GM19438 (cell line): ENCODE data around the gene RIMBP2.

Experiments
- ATAC-seq: cut with Tn5 transposase; IDR thresholded peaks from one replicate; pipeline ENCODE4 v1.9.1; 2021; ENCODE audit warnings: low read depth; ENCODE audit not compliant: unreplicated experiment

The RIMBP2 gene

DNA sequence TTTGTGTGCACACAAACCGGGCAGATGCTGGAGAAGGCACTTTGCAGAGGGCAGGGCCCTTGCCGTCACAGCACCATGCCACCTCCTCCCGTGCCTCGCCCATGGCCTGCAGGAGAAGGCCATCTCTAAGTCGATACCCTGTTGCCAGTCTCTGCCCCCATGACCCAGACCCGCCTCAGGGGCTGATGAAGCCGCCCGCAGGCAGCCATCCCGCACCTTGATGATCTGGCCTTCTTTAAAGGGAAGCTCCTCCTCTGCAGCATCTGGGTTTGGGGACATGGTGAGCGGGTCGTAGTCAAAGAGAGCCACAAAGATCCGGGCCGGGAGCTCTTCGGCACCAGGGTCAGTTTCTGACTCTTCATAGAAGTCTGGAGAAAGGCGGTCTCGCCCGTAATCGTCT, 302.2 kb downstream of the RIMBP2 start:
- ATAC-seq, result no peak

GRCh38 chr12:130412384-130412783, 303.7 kb downstream of the RIMBP2 start:
- ATAC-seq, result no peak

GRCh38 chr12:130405332-130405731, 310.8 kb downstream of the RIMBP2 start:
- ATAC-seq, result no peak

- no peak for ATAC-seq
These were observed 314.4 kb downstream of the RIMBP2 start for GRCh38 chr12:130401703-130402102.

- no peak for ATAC-seq
These were observed 317.8 kb downstream of the RIMBP2 start for GRCh38 chr12:130398100-130398848.

DNA sequence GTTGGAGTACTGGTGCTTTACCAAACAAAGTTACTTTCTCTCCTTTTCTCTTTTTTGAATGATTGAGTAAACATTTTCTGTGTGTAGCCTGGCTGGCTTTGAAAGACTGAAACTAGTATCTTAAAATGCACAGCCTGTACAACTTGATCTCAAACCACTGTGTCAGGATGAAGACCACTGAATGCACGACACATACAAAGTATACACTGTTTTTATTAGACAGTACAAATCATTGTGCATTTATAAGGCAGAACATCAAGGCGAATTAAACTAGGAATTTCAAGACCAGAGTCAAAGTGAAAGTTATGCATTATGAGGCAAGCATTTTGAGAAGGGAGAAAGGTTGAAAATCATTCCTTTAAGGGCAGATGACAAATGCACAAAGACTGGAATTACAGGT, 319.4 kb downstream of the RIMBP2 start:
- ATAC-seq, result no peak

GRCh38 chr12:130394906-130395305, 321.2 kb downstream of the RIMBP2 start:
- ATAC-seq, result no peak

DNA sequence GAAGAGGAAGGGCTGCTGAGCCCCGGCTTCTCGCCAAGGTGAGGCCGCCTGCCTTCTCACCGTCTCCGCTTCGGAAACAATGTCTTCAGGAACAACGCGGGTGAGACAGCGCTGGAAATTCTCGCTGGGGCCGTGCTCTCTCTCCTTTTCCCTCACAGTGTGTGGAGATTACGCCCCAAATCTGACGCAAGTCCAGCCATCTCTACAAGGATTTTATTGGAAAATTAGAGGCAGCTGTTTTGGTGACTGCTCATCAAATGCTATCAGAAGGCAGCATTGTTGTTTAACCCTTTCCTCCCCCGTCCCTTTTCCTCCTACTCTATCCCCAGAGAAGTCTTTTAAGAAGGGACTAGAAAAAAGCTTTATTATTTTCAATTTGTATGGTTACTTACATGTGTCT, 324.9 kb downstream of the RIMBP2 start:
- ATAC-seq, result no peak

- no peak for ATAC-seq
These were observed 330.9 kb downstream of the RIMBP2 start for GRCh38 chr12:130385193-130385592.

GRCh38 chr12:130384234-130384633, 331.9 kb downstream of the RIMBP2 start:
- no peak for ATAC-seq

DNA sequence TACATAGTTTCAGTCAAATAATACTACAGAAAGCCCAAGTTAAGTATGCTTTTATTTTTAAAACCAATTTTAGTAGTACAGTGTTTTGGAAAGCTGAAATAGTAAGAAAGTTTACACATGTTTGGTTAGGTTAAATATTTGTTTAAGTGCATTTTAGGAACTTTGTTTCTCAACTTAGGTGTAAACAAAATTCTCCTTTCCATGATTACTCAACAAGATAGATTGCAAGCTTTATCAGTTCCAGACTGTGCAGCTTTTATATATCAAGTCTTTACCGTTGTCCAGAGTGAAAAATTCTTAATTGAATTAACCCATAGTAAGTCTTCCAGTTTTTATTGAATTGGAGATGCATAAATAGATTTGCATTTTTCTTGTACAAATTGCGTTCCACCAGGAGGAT, 333.3 kb downstream of the RIMBP2 start:
- ATAC-seq, result no peak

DNA sequence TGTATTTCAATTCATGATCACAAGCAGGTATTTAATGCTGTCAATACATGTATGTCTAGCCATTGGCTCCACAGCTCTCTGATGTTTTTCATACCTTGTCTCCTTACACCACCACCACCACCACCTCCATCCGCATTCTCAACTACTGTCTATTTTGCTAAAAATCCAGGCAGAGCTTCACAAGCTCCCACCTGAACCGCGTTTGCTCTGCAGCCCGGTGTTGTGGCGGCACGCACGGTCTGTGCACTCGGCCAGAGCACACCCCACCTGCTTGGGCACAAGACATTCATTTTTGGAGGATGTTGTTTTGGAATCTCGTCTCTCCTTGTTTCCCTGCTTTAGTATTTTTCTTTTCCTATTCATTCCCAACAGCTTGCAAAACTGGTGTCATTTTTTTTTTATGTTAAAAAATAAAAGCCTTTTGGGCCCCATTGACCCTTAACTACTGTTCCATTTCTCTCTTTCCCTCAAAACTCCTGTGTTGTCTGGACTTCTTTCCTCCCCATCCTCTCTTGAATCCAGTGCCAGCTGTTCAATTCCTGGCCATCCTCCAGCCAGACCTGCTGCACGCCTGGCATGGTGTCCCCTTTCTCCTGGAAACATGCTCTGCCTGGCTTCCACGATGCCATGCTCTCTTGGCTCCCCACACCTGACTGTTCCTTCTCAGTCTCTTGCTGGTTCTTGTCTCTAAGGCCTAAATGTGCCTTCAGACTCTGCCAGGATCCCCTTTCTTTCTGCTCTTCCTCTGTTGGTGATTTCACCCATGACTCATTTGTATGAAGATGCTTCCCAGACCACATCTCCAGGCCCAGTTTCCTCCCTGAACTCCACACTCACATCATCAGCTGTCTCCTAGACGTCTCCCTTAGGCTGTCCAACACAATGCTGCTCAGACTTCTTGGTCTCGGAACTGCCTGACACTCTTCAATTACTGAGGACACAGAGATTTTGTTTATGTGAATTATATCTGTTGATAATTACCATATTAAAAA, 340.5 kb downstream of the RIMBP2 start:
- no peak for ATAC-seq

- ATAC-seq, result no peak
These were observed 342.0 kb downstream of the RIMBP2 start for GRCh38 chr12:130374083-130374482.

- no peak for ATAC-seq
These were observed 343.2 kb downstream of the RIMBP2 start for GRCh38 chr12:130372936-130373335.

GRCh38 chr12:130371296-130371695, 344.8 kb downstream of the RIMBP2 start:
- no peak for ATAC-seq

DNA sequence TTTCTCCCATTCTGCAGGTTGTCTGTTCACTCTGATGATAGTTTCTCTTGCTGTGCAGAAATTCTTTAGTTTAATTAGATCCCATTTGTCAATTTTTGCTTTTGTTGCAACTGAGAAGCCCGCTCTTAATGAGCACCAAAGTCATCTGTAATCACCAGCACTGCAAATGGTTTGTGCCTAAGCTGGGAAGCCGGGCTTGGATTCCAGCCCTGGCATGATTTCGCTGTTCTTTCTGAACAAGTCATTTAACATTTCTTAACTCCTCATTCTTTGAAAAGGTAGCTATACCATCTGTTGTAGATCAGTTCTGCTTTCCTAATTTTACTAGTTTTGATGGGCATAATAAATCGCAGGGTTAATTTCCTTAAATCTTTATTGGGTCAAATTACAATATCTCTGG, 346.3 kb downstream of the RIMBP2 start:
- no peak for ATAC-seq

GRCh38 chr12:130367523-130367922, 348.6 kb downstream of the RIMBP2 start:
- no peak for ATAC-seq

DNA sequence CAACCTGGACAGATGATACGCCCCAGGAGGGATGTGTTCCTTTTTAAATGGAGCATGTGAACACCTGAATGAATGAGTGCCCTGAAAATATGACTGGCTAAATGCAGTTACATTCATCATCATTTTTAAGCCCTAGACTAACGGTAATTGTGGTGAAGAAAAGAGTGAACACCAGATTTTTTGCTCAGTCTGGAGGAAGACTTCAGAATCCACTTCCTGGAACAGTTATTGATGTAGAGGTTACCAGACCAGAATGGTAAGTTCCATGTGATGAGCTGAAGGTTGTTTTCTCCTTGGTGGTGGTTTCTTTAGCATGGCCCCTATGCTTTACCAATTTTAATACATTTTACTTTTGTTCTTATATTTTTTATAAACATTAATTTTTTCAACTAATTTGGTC, 349.1 kb downstream of the RIMBP2 start:
- no peak for ATAC-seq

DNA sequence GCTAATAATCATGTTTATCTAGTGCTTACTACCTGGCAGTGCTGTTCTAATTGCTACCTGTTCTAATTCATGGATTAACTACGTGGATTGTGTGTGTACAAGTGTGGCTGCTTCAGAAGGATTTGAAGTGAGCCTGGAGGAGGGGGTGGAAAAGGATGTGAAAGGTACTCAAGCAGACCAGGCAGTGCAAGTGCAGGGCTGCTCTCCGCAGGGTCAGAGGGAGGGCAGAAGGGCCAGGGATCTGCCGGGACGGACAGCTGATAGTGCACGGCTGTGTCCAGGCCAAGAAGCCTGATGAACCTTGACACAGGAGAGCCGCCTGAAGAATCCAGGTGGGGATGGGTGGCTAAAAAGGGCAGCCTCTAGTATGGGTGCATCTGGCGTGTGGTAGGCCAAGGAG, 349.9 kb downstream of the RIMBP2 start:
- ATAC-seq, result no peak

GRCh38 chr12:130364578-130364977, 351.5 kb downstream of the RIMBP2 start:
- ATAC-seq, result no peak

- ATAC-seq, result no peak
These were observed 354.0 kb downstream of the RIMBP2 start for GRCh38 chr12:130362060-130362459.
